ENCODE measurements around the gene CYP19A1.

The CYP19A1 gene

DNA sequence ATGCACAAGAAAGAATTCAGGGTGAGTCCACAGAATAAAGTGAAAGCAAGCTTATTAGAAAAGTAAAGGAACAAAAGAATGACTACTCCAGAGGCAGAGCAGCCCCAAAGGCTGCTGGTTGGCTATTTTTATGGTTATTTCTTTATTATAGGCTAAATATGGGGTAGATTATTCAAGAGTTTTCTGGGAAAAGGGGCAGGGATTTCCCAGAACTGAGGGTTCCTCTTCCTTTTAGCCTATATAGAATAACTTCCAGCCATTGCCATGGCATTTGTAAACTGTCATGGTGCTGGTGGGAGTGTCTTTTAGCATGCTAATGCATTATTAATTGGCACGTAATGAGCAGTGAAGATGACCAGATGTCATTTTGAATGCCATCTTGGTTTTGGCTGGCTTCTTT is 16.7 kb upstream of the CYP19A1 start (continued):
- TF ChIP-seq, protein P1, sequence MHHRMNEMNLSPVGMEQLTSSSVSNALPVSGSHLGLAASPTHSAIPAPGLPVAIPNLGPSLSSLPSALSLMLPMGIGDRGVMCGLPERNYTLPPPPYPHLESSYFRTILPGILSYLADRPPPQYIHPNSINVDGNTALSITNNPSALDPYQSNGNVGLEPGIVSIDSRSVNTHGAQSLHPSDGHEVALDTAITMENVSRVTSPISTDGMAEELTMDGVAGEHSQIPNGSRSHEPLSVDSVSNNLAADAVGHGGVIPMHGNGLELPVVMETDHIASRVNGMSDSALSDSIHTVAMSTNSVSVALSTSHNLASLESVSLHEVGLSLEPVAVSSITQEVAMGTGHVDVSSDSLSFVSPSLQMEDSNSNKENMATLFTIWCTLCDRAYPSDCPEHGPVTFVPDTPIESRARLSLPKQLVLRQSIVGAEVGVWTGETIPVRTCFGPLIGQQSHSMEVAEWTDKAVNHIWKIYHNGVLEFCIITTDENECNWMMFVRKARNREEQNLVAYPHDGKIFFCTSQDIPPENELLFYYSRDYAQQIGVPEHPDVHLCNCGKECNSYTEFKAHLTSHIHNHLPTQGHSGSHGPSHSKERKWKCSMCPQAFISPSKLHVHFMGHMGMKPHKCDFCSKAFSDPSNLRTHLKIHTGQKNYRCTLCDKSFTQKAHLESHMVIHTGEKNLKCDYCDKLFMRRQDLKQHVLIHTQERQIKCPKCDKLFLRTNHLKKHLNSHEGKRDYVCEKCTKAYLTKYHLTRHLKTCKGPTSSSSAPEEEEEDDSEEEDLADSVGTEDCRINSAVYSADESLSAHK (tag by site-specific recombination; IDR thresholded peaks at IDR 0.05) = no peak
- no peak for TF ChIP-seq ZNF132 (tag by site-specific recombination; IDR thresholded peaks at IDR 0.05; ENCODE audit: borderline replicate concordance)
- TF ChIP-seq ZXDB (tag by site-specific recombination; IDR thresholded peaks at IDR 0.05) = no peak
- TF ChIP-seq ZNF24 (tag by site-specific recombination; IDR thresholded peaks at IDR 0.05) = no peak
- TF ChIP-seq ZNF510 (tag by site-specific recombination; IDR thresholded peaks at IDR 0.05; ENCODE audit: insufficient replicate concordance) = no peak

DNA sequence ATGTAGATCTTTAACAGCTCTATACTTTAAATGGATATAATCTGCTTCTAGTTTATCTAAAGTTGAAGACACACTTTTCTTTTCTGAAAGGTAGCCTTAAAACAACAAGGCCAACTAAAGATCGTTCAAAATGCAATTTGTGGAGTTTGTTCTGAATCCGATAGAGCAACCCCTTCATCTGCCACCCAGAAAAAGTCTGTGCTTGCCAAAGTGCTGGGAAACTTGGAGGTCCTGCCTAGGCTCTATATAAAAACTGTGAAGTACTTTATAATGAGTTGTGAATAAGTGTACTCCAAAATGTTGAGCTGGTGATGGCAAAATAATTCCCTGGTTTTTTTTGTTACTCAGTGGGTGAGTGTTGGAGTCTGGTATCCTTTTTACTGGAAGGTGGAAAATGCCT is 15.6 kb upstream of the CYP19A1 start:
- no peak for TF ChIP-seq ZNF561 (tag by site-specific recombination; IDR thresholded peaks at IDR 0.05; ENCODE audit: borderline replicate concordance)
- TF ChIP-seq PRDM10 (tag by site-specific recombination; IDR thresholded peaks at IDR 0.05) = no peak
- no peak for TF ChIP-seq GFI1B (tag by site-specific recombination; IDR thresholded peaks at IDR 0.05)
- no peak for TF ChIP-seq ZNF274 (IDR thresholded peaks at IDR 0.05; ENCODE audit: low read length)
- no peak for TF ChIP-seq ZNF274 (tag by site-specific recombination; IDR thresholded peaks at IDR 0.05; ENCODE audit: borderline replicate concordance)
- TF ChIP-seq YY2 (tag by site-specific recombination; IDR thresholded peaks at IDR 0.05) = no peak
- no peak for TF ChIP-seq ZNF555 (tag by site-specific recombination; conservative IDR thresholded peaks at IDR 0.05)
- TF ChIP-seq IKZF3 (tag by site-specific recombination; IDR thresholded peaks at IDR 0.05) = no peak
- TF ChIP-seq ZNF169 (tag by site-specific recombination; IDR thresholded peaks at IDR 0.05) = no peak
- no peak for TF ChIP-seq ZEB2 (tag by site-specific recombination; IDR thresholded peaks at IDR 0.05)
- TF ChIP-seq MYNN (tag by site-specific recombination; IDR thresholded peaks at IDR 0.05; ENCODE audit: borderline replicate concordance) = no peak
- no peak for TF ChIP-seq ZNF394 (tag by site-specific recombination; IDR thresholded peaks at IDR 0.05; ENCODE audit: borderline replicate concordance)
- TF ChIP-seq ZNF792 (tag by site-specific recombination; IDR thresholded peaks at IDR 0.05) = no peak
- no peak for TF ChIP-seq ZNF624 (tag by site-specific recombination; IDR thresholded peaks at IDR 0.05)
- no peak for TF ChIP-seq ZNF37A (tag by site-specific recombination; IDR thresholded peaks at IDR 0.05)
- TF ChIP-seq, protein P2, sequence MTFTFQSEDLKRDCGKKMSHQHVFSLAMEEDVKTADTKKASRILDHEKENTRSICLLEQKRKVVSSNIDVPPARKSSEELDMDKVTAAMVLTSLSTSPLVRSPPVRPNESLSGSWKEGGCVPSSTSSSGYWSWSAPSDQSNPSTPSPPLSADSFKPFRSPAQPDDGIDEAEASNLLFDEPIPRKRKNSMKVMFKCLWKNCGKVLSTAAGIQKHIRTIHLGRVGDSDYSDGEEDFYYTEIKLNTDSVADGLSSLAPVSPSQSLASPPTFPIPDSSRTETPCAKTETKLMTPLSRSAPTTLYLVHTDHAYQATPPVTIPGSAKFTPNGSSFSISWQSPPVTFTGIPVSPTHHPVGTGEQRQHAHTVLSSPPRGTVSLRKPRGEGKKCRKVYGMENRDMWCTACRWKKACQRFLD (tag by site-specific recombination; IDR thresholded peaks at IDR 0.05) = no peak
- no peak for TF ChIP-seq ZNF311 (tag by site-specific recombination; IDR thresholded peaks at IDR 0.05; ENCODE audit: borderline replicate concordance)
- ChIA-PET CTCF (interaction anchor here (0.6 to 0.7 kb wide), 2 partner anchors 19 to 150 kb away, joined by 3 read pairs; no protein-coding TSS in a partner anchor), POLR2A (no interaction called here)
- H3K4me3 ChIP-seq (ENCODE audit: low read depth, low read length) = no peak overlapping the region
- H3K36me3 ChIP-seq (ENCODE audit: control insufficient read depth in 2 of 2, insufficient read depth in 1 of 2, low read length in 2 of 2) = no peaks in the 10 kb centered on the region
- no peaks in the 10 kb centered on the region for H3K9me3 ChIP-seq (ENCODE audit: control insufficient read depth, insufficient read depth, low read depth, low read length)
- no peak overlapping the region for H3K27ac ChIP-seq (ENCODE audit: extremely low read depth, low read depth, low read length)
- no peaks in the 10 kb centered on the region for H3K4me1 ChIP-seq (ENCODE audit: control insufficient read depth, insufficient read depth, low read length)
